AG09319 (cell line): ENCODE measurements around the gene MRPS18B.

Source experiments
- DNase-seq: peaks from one replicate; pipeline ENCODE4 v3.0.0-alpha.2; 2010; ENCODE audit warnings: low read depth; ENCODE audit errors: extremely low read depth
- CTCF ChIP-seq: IDR thresholded peaks from 2 replicates; pipeline ENCODE4 v1.5.1; 2011; ENCODE audit warnings: low read depth, mild to moderate bottlenecking, inconsistent platforms, low read length, moderate library complexity

Gene MRPS18B

GRCh38 chr6:30644769-30645168 lies 27.1 kb downstream of the MRPS18B start:
- DNase-seq, result no peak
- no peak for TF ChIP-seq CTCF

- TF ChIP-seq CTCF, result no peak
Observed at GRCh38 chr6:30645989-30646388, 28.3 kb downstream of the MRPS18B start.

GRCh38 chr6:30646450-30647241 lies 29.0 kb downstream of the MRPS18B start, which contains the start of gene C6orf136:
Gene C6orf136, plus strand, starts transcription at chr6:30647133. Its CDS starts 99 bp downstream, at chr6:30647232.
- DNase-seq, result peak; percentile 74
- no peak for TF ChIP-seq CTCF

More at GRCh38 chr6:30645989-30646388, 28.3 kb downstream of the MRPS18B start:
- DNase-seq, result no peak

- no peak for TF ChIP-seq CTCF
Observed at GRCh38 chr6:30647242-30648116, 29.8 kb downstream of the MRPS18B start.

GRCh38 chr6:30651143-30651542 lies 33.5 kb downstream of the MRPS18B start:
- no peak for DNase-seq
- no peak for TF ChIP-seq CTCF

More at GRCh38 chr6:30647242-30648116, 29.8 kb downstream of the MRPS18B start:
- DNase-seq, result no peak

GRCh38 chr6:30654798-30655742 lies 37.4 kb downstream of the MRPS18B start:
- DNase-seq, result no peak
- TF ChIP-seq CTCF, result no peak
